Neuronal stem cell (in vitro differentiated cells): ENCODE data around the gene PDZD4.

Experiments
- DNase-seq: peaks from one replicate; pipeline ENCODE4 v3.0.0-alpha.2; 2013; ENCODE audit warnings: low spot score
- H2AFZ ChIP-seq: one replicate; pipeline ENCODE4 v1.6.1; 2013; ENCODE audit warnings: mild to moderate bottlenecking, low read length, inconsistent platforms
- H2AK5ac ChIP-seq: 2 replicates; pipeline ENCODE4 v1.6.1; 2013; ENCODE audit warnings: low read depth, mild to moderate bottlenecking, inconsistent platforms, low read length, moderate library complexity, mixed read lengths
- H2BK120ac ChIP-seq: 2 replicates; pipeline ENCODE4 v1.6.1; 2013; ENCODE audit warnings: low read depth, mild to moderate bottlenecking, inconsistent platforms, low read length, moderate library complexity, mixed read lengths
- H2BK12ac ChIP-seq: one replicate; pipeline ENCODE4 v1.6.1; 2013; ENCODE audit warnings: low read length, inconsistent platforms
- H2BK15ac ChIP-seq: 2 replicates; pipeline ENCODE4 v1.6.1; 2013; ENCODE audit warnings: mild to moderate bottlenecking, low read length, inconsistent platforms, mixed read lengths
- H2BK5ac ChIP-seq: one replicate; pipeline ENCODE4 v1.6.1; 2013; ENCODE audit warnings: inconsistent platforms, mild to moderate bottlenecking, low read length, moderate library complexity
- H3K14ac ChIP-seq: one replicate; pipeline ENCODE4 v1.6.1; 2013; ENCODE audit warnings: low read length, inconsistent platforms
- H3K18ac ChIP-seq: 2 replicates; pipeline ENCODE4 v1.6.1; 2013; ENCODE audit warnings: low read length, inconsistent platforms
- H3K23ac ChIP-seq: 2 replicates; pipeline ENCODE4 v1.6.1; 2013; ENCODE audit warnings: low read depth, mild to moderate bottlenecking, mixed read lengths, low read length, inconsistent platforms; ENCODE audit not compliant: poor library complexity
- H3K27ac ChIP-seq: replicated peaks from 3 replicates; pipeline ENCODE4 v1.5.1; 2013; ENCODE audit warnings: low read length, inconsistent platforms
- H3K27me3 ChIP-seq, 3 experiments: 2 replicates each; pipeline ENCODE4 v1.6.1; 2013; ENCODE audit warnings: low read length in 3 of 3, mild to moderate bottlenecking in 2 of 3, inconsistent platforms in 1 of 3, low read depth in 1 of 3, mixed read lengths in 1 of 3, moderate library complexity in 1 of 3; ENCODE audit not compliant: control insufficient read depth in 3 of 3, insufficient read depth in 3 of 3
- H3K36me3 ChIP-seq, 2 donors: replicated peaks in 1 of 2; 2 replicates each; pipeline ENCODE4 v1.6.1; 2013; ENCODE audit warnings: low read length in 2 of 2; ENCODE audit not compliant: control insufficient read depth in 2 of 2, insufficient read depth in 2 of 2
- H3K4ac ChIP-seq: 2 replicates; pipeline ENCODE4 v1.6.1; 2013; ENCODE audit warnings: inconsistent platforms, mild to moderate bottlenecking, low read length, moderate library complexity
- H3K4me1 ChIP-seq, 2 donors: 1 replicate in 1 of 2; 2 replicates in 1 of 2; pipeline ENCODE4 v1.6.1; 2013; ENCODE audit warnings: low read length in 2 of 2, low read depth in 1 of 2; ENCODE audit not compliant: control insufficient read depth in 2 of 2, insufficient read depth in 1 of 2
- H3K4me2 ChIP-seq: one replicate; pipeline ENCODE4 v1.6.1; 2013; ENCODE audit warnings: mild to moderate bottlenecking, low read length, inconsistent platforms; ENCODE audit not compliant: insufficient read depth, poor library complexity, severe bottlenecking
- H3K4me3 ChIP-seq, 2 donors: 2 replicates each; pipeline ENCODE4 v1.5.1; 2013; ENCODE audit warnings: low read length in 2 of 2, mild to moderate bottlenecking in 2 of 2, inconsistent platforms in 1 of 2, moderate library complexity in 1 of 2
- H3K79me1 ChIP-seq: one replicate; pipeline ENCODE4 v1.6.1; 2013; ENCODE audit warnings: low read depth, mild to moderate bottlenecking, inconsistent platforms, low read length, moderate library complexity
- H3K9ac ChIP-seq: one replicate; pipeline ENCODE4 v1.6.1; 2013; ENCODE audit warnings: mild to moderate bottlenecking, low read depth, low read length, inconsistent platforms; ENCODE audit not compliant: poor library complexity
- H3K9me3 ChIP-seq, 2 donors: replicated peaks in 1 of 2; 2 replicates each; pipeline versions ENCODE3 to v1.6.1; 2013; ENCODE audit warnings: low read length in 2 of 2, mild to moderate bottlenecking in 2 of 2, inconsistent platforms in 1 of 2, low read depth in 1 of 2, mixed read lengths in 1 of 2, moderate library complexity in 1 of 2; ENCODE audit not compliant: control insufficient read depth in 2 of 2, insufficient read depth in 1 of 2
- H4K8ac ChIP-seq: one replicate; pipeline ENCODE4 v1.6.1; 2013; ENCODE audit warnings: low read depth, mild to moderate bottlenecking, inconsistent platforms, low read length, moderate library complexity
- H4K91ac ChIP-seq: one replicate; pipeline ENCODE4 v1.6.1; 2013; ENCODE audit warnings: low read length, low read depth, mild to moderate bottlenecking, inconsistent platforms; ENCODE audit not compliant: poor library complexity
- whole genome bisulfite sequencing, 2 donors: extraction: QIAGEN DNeasy Blood & Tissue Kit; methylation state at CpG; one replicate each; pipeline ENCODE4 v1.1.7; 2013; ENCODE audit warnings: missing lambda C conversion rate in 2 of 2, mixed read lengths in 1 of 2; ENCODE audit not compliant: insufficient read length in 2 of 2, insufficient replicate concordance in 1 of 2; ENCODE audit errors: extremely low coverage in 2 of 2; 5-methylcytosine and 5-hydroxymethylcytosine counted together

Gene PDZD4

DNA sequence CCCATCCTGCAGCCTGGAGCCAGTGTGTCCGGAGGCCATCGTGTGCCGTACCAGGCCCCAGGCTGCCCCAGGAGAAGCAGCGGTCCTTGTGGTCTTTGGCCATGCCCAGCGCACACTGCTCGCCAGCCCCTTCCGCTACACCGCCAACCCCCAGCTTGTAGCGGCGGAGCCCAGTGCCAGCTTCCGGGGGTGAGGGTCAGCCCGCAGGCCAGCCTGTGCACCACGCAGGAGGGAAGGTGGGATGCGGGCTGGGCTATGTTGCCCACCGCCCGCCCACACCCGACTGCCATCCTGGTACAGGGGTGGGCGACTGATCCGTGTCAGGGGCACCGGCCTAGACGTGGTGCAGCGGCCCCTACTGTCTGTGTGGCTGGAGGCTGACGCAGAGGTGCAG is 57.1 kb downstream of the PDZD4 start:
- Histone ChIP-seq H3K27me3 (no peaks in the 10 kb centered on the region), H3K23ac (no peak overlapping the region), H3K79me1 (no peaks in the 10 kb centered on the region), H3K27ac (no peak overlapping the region), H2BK120ac (no peak overlapping the region), H2BK15ac (no peak overlapping the region), H3K18ac (no peak overlapping the region), H4K91ac (no peak overlapping the region), H2BK5ac (no peak overlapping the region), H2BK12ac (no peak overlapping the region), H3K4me2 (no peak overlapping the region), H3K4me1 (no peaks in the 10 kb centered on the region), H3K36me3 (no peaks in the 10 kb centered on the region), H3K14ac (no peak overlapping the region), H4K8ac (no peak overlapping the region), H3K9me3 (no peaks in the 10 kb centered on the region), H3K4me3 (no peak overlapping the region), H3K9ac (no peak overlapping the region), H2AK5ac (no peak overlapping the region), H3K4ac (no peak overlapping the region), H2AFZ (no peak overlapping the region)
- DNase-seq, result no peak
- no CpG with 5 or more reads among the region's 23 CpGs for WGBS, 2 donors

DNA sequence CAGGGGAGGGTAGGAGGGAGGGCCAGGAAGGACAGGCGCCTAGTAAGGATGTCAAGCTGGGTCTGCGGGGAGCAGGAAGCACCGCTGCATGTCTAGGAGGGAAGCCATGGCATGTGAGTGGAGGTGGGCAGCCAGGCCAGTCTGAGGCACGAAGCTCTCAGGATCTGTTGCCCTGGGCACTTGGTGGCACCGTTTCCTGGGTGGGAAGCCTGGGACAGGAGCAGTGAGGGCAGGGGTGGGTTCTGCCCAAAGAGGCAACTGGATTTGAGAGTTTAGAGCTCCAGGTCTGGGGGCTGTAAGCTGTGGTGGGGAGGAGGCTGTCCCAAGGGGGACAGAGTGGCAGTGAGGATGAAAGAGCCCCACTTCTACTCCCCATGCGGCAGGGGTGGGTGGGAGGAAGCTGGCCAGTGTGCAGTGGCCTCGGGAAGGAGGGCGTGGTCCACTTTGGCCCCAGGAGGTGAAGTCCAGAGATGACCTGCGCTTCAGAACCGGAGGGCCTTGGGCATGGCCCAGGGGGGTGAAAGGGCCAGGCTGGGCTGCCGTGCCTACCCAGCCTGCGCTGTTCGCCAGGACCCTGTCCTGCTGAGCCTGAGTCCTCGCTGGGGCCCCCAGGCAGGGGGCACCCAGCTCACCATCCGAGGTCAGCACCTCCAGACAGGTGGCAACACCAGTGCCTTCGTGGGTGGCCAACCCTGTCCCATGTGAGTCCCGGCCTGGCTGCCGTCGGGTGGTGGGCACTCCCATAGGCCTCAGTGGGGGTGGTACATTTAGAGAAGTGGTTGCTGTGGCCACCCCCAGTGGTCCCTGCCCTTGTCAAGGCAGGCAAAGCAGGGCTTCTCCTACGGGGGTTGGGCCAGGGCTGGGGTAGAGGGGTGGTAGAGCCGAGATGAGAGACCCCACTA is 57.8 kb downstream of the PDZD4 start:
- no peak overlapping the region for H3K27ac ChIP-seq
- H2AK5ac ChIP-seq, result no peak overlapping the region
- H2BK12ac ChIP-seq, result no peak overlapping the region
- no peak for DNase-seq
- no CpG with 5 or more reads among the region's 21 CpGs for WGBS, 2 donors
- no peaks in the 10 kb centered on the region for H3K27me3 ChIP-seq
- no peak overlapping the region for H2BK15ac ChIP-seq
- H3K9me3 ChIP-seq, result no peaks in the 10 kb centered on the region
- H3K14ac ChIP-seq, result no peak overlapping the region
- H2BK5ac ChIP-seq, result no peak overlapping the region
- no peaks in the 10 kb centered on the region for H3K4me1 ChIP-seq
- no peak overlapping the region for H4K8ac ChIP-seq
- no peak overlapping the region for H3K4me3 ChIP-seq
- H3K18ac ChIP-seq, result no peak overlapping the region
- H3K23ac ChIP-seq, result no peak overlapping the region
- no peak overlapping the region for H2AFZ ChIP-seq
- H3K4me2 ChIP-seq, result no peak overlapping the region
- H3K79me1 ChIP-seq, result no peaks in the 10 kb centered on the region
- H2BK120ac ChIP-seq, result no peak overlapping the region
- no peak overlapping the region for H3K4ac ChIP-seq
- H3K36me3 ChIP-seq, result no peaks in the 10 kb centered on the region
- no peak overlapping the region for H4K91ac ChIP-seq
- H3K9ac ChIP-seq, result peak overlapping the region; percentile 4

DNA sequence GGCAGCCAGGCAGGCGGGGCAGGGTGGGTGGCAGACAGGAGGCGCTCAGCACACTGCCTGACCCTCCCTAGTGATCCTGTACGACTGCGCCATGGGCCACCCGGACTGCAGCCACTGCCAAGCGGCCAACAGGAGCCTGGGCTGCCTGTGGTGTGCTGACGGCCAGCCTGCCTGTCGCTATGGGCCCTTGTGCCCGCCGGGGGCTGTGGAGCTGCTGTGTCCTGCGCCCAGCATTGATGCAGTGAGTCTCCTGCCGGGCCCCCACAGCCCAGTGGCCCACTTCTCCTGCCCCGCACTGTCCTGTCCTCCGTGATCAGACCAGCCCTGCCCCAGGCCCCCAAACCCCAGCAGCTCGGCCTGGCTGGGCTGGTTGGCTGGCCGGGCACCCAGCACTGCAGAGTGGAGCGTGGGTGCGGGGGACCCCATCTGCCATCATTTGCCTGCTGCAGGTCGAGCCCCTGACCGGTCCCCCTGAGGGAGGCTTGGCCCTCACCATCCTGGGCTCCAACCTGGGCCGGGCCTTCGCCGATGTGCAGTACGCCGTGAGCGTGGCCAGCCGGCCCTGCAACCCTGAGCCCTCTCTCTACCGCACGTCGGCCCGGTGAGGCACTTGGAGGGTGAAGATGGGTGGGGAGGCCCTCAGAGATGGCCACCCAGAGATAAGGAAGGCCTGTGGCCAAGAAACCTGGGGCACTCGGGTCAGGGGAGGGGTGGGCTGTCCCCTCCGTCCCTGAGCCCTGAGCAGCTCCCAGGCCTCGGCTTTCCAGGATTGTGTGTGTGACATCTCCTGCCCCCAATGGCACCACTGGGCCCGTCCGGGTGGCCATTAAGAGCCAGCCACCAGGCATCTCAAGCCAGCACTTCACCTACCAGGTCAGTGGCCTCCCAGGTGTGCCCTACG is 58.7 kb downstream of the PDZD4 start:
- H3K23ac ChIP-seq, result no peak overlapping the region
- H3K18ac ChIP-seq, result peak overlapping the region; percentile 28
- no peak overlapping the region for H3K4me3 ChIP-seq
- peak overlapping the region; percentile 4 for H3K9ac ChIP-seq
- H3K36me3 ChIP-seq, result no peaks in the 10 kb centered on the region
- no peaks in the 10 kb centered on the region for H3K27me3 ChIP-seq
- no peak overlapping the region for H2AFZ ChIP-seq
- no peaks in the 10 kb centered on the region for H3K79me1 ChIP-seq
- no peak overlapping the region for H3K4ac ChIP-seq
- H2BK15ac ChIP-seq, result no peak overlapping the region
- no peak overlapping the region for H3K14ac ChIP-seq
- WGBS, 2 donors, result no CpG with 5 or more reads among the region's 37 CpGs
- H2BK120ac ChIP-seq, result no peak overlapping the region
- H2AK5ac ChIP-seq, result no peak overlapping the region
- no peak overlapping the region for H4K8ac ChIP-seq
- no peak for DNase-seq
- H4K91ac ChIP-seq, result no peak overlapping the region
- no peaks in the 10 kb centered on the region for H3K9me3 ChIP-seq
- H2BK12ac ChIP-seq, result no peak overlapping the region
- no peak overlapping the region for H3K27ac ChIP-seq
- H3K4me1 ChIP-seq, result peaks cover 0 to 1% of the 10 kb centered on the region in 2 donors
- no peak overlapping the region for H2BK5ac ChIP-seq
- H3K4me2 ChIP-seq, result no peak overlapping the region
